Upper lobe of right lung (tissue), 1 donor: ENCODE data around the gene LANCL1. TPM values are rescaled to one million over a fixed set of nuclear protein-coding genes. Genes with fewer than 3 reads are reported as not detected.

Experiments
- ATAC-seq: fragments of 200-7000 bp; cut with Tn5 transposase; one replicate; pipeline ENCODE4 v1.9.1; 2020; ENCODE audit warnings: mild to moderate bottlenecking, moderate library complexity
- DNase-seq: peaks from one replicate; pipeline ENCODE4 v3.0.0-alpha.2; 2020
- H3K27ac ChIP-seq: fragments of 200-600 bp; one replicate; pipeline ENCODE4 v1.8.0; 2022
- H3K27me3 ChIP-seq: fragments of 200-600 bp; one replicate; pipeline ENCODE4 v1.8.0; 2022; ENCODE audit warnings: mild to moderate bottlenecking
- H3K36me3 ChIP-seq: fragments of 200-600 bp; one replicate; pipeline ENCODE4 v1.8.0; 2022
- H3K4me1 ChIP-seq: fragments of 200-600 bp; one replicate; pipeline ENCODE4 v1.8.0; 2022
- H3K4me3 ChIP-seq: fragments of 200-600 bp; one replicate; pipeline ENCODE4 v1.8.0; 2022; ENCODE audit warnings: mild to moderate bottlenecking
- H3K9me3 ChIP-seq: fragments of 200-600 bp; one replicate; pipeline ENCODE4 v1.8.0; 2022
- CTCF ChIP-seq: fragments of 200-600 bp; IDR thresholded peaks from one replicate; pipeline ENCODE4 v1.8.0; 2022; ENCODE audit warnings: antibody characterized with exemption
- intact Hi-C: fragments of 100-400 bp; cut with DNase I; formaldehyde crosslinking; loops from one replicate; pipeline ENCODE4 v1.11.0; 2022
- total RNA-seq: library from RNA; stranded (reverse); fragmentation: NEBNext Ultra II Directional; extraction: Animal tissue kit (Norgen Biotek cat#: 25700); gene quantifications from one replicate; pipeline ENCODE4 v1.2.1, GENCODE V29; 2021
- donor health status: DM: no; HTN: yes; CAD: no; lungs with severe emphysema.

Gene LANCL1
- total RNA-seq, 1 donor from 2014 or later, result 32.2 TPM

- H3K9me3 ChIP-seq, result no peaks in the 10 kb centered on the region
- intact Hi-C loops, result no loop called here
- no peak overlapping the region for H3K4me3 ChIP-seq
- no peak overlapping the region for H3K27ac ChIP-seq
- H3K27me3 ChIP-seq, result no peaks in the 10 kb centered on the region
- H3K36me3 ChIP-seq, result no peaks in the 10 kb centered on the region
- no peaks in the 10 kb centered on the region for H3K4me1 ChIP-seq
- ATAC-seq (peak; percentile 34), DNase-seq (no peak)
- peak; percentile 77 for TF ChIP-seq CTCF
Observed at GRCh38 chr2:210445116-210445707, 31.3 kb downstream of the LANCL1 start.

DNA sequence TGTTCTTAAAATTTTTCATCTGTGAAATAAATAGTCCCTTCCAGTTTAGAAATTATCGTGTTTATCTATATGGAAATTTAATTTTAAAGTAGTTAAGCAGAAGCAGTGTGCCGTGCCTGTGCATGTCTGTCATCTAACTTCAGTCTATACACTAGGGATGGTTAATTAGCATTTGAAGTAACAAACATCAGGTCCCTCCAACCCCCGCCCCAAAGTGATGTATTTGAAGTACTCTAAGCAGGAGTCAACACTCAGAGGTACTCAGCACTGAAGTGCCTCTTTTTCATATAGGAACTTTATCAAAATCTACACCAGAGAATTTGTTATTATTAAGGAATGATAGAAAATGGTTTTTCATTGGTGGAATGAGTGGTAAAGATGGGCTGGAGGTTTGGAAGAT, 33.0 kb downstream of the LANCL1 start:
- Histone ChIP-seq H3K27me3 (no peaks in the 10 kb centered on the region), H3K36me3 (peaks cover 7% of the 10 kb centered on the region), H3K4me1 (no peaks in the 10 kb centered on the region), H3K27ac (no peak overlapping the region), H3K9me3 (no peaks in the 10 kb centered on the region), H3K4me3 (no peak overlapping the region)
- no peak for TF ChIP-seq CTCF
- DNase-seq (no peak), ATAC-seq (no peak)
- intact Hi-C loops, result no loop called here

- peaks cover 11% of the 10 kb centered on the region for H3K36me3 ChIP-seq
- DNase-seq (no peak), ATAC-seq (peak; percentile 50)
- no peaks in the 10 kb centered on the region for H3K27me3 ChIP-seq
- H3K27ac ChIP-seq, result no peak overlapping the region
- no peak for TF ChIP-seq CTCF
- no peak overlapping the region for H3K4me3 ChIP-seq
- H3K4me1 ChIP-seq, result no peaks in the 10 kb centered on the region
- H3K9me3 ChIP-seq, result no peaks in the 10 kb centered on the region
- intact Hi-C loops, result no loop called here
Observed at GRCh38 chr2:210442878-210443277, 33.7 kb downstream of the LANCL1 start.

GRCh38 chr2:210442457-210442856, 34.1 kb downstream of the LANCL1 start:
- DNase-seq, result no peak
- no peak overlapping the region for H3K27ac ChIP-seq
- H3K27me3 ChIP-seq, result no peaks in the 10 kb centered on the region
- TF ChIP-seq CTCF, result no peak
- no peak overlapping the region for H3K4me3 ChIP-seq
- peaks cover 15% of the 10 kb centered on the region for H3K36me3 ChIP-seq
- intact Hi-C loops, result no loop called here
- no peak for ATAC-seq
- H3K9me3 ChIP-seq, result no peaks in the 10 kb centered on the region
- H3K4me1 ChIP-seq, result no peaks in the 10 kb centered on the region

- Histone ChIP-seq H3K27me3 (no peaks in the 10 kb centered on the region), H3K36me3 (peaks cover 37% of the 10 kb centered on the region), H3K4me3 (no peak overlapping the region), H3K27ac (no peak overlapping the region), H3K9me3 (no peaks in the 10 kb centered on the region), H3K4me1 (no peaks in the 10 kb centered on the region)
- ATAC-seq (peak; percentile 46), DNase-seq (no peak)
- intact Hi-C loops, result no loop called here
- no peak for TF ChIP-seq CTCF
Observed at GRCh38 chr2:210440206-210440605, 36.4 kb downstream of the LANCL1 start.

- Histone ChIP-seq H3K4me3 (no peak overlapping the region), H3K27me3 (no peaks in the 10 kb centered on the region), H3K36me3 (peaks cover 85% of the 10 kb centered on the region), H3K27ac (no peak overlapping the region), H3K9me3 (no peaks in the 10 kb centered on the region), H3K4me1 (no peaks in the 10 kb centered on the region)
- no peak for DNase-seq
- ATAC-seq, result no peak
- TF ChIP-seq CTCF, result no peak
- intact Hi-C loops, result no loop called here
Observed at GRCh38 chr2:210435439-210435838, 41.1 kb downstream of the LANCL1 start.
